Measurements from ENCODE around the gene HDDC3.

Gene HDDC3

GRCh38 chr15:90953947-90954711 is 21.8 kb upstream of the HDDC3 start:
- no peak for DNase-seq

- no peak for DNase-seq
Measured at GRCh38 chr15:90952901-90953677, 20.7 kb upstream of the HDDC3 start.

GRCh38 chr15:90950676-90951075 is 18.3 kb upstream of the HDDC3 start:
- no peak for DNase-seq

- no peak for DNase-seq
Measured at GRCh38 chr15:90949979-90950675, 17.8 kb upstream of the HDDC3 start.

- DNase-seq: no peak
Measured at GRCh38 chr15:90948506-90948905, 16.2 kb upstream of the HDDC3 start.

GRCh38 chr15:90947577-90948357 is 15.4 kb upstream of the HDDC3 start:
- no peak for DNase-seq

- DNase-seq: no peak
Measured at GRCh38 chr15:90946941-90947576, 14.7 kb upstream of the HDDC3 start.

- DNase-seq: no peak
Measured at GRCh38 chr15:90946538-90946937, 14.2 kb upstream of the HDDC3 start.

GRCh38 chr15:90945091-90945490 is 12.7 kb upstream of the HDDC3 start:
- DNase-seq: no peak

- DNase-seq: no peak
Measured at GRCh38 chr15:90942354-90943120, 10.2 kb upstream of the HDDC3 start.

- DNase-seq: no peak
Measured at GRCh38 chr15:90941038-90941437, 8.7 kb upstream of the HDDC3 start.

- DNase-seq: no peak
Measured at GRCh38 chr15:90939756-90940155, 7.4 kb upstream of the HDDC3 start.

- DNase-seq: no peak
Measured at GRCh38 chr15:90938261-90938660, 5.9 kb upstream of the HDDC3 start.

GRCh38 chr15:90936823-90937222 is 4.5 kb upstream of the HDDC3 start:
- no peak for DNase-seq

GRCh38 chr15:90934949-90935751 is 2.8 kb upstream of the HDDC3 start, which contains the start of gene UNC45A:
Gene UNC45A (plus strand): TSS chr15:90935285. CDS start chr15:90935325, 40 bp downstream.
- DNase-seq: peak; percentile 89

GRCh38 chr15:90934256-90934948 is 2.1 kb upstream of the HDDC3 start:
- DNase-seq: peak; percentile 89

- no peak for DNase-seq
Measured at GRCh38 chr15:90933301-90933700, 952 bp upstream of the HDDC3 start.

GRCh38 chr15:90932660-90932991 is 277 bp upstream of the HDDC3 start:
- DNase-seq: no peak

- DNase-seq: no peak
Measured at GRCh38 chr15:90931575-90931827, 848 bp downstream of the HDDC3 start.

GRCh38 chr15:90930861-90931574 is 1.3 kb downstream of the HDDC3 start:
- DNase-seq: peak; percentile 40

Data from NCI-H510A treated with DMSO at 0.1 percent for 48 hours (cell line).